Subcutaneous abdominal adipose tissue (tissue), 5 donors: Measurements from ENCODE around the gene MIP.

Source experiments
- H3K27ac ChIP-seq: one replicate; pipeline ENCODE4 v1.7.0; 2013; ENCODE audit warnings: low read depth, mild to moderate bottlenecking, inconsistent platforms, low read length, moderate library complexity
- H3K27me3 ChIP-seq, 5 donors: one replicate each; pipeline ENCODE4 v1.7.0; 2013; ENCODE audit warnings: low read length in 5 of 5, inconsistent platforms in 1 of 5; ENCODE audit not compliant: control insufficient read depth in 5 of 5, insufficient read depth in 4 of 5
- H3K36me3 ChIP-seq, 5 donors: one replicate each; pipeline ENCODE4 v1.7.0; 2013; ENCODE audit warnings: low read length in 5 of 5; ENCODE audit not compliant: control insufficient read depth in 5 of 5, insufficient read depth in 5 of 5
- H3K4me1 ChIP-seq, 5 donors: one replicate each; pipeline ENCODE4 v1.7.0; 2013; ENCODE audit warnings: low read length in 5 of 5, mild to moderate bottlenecking in 3 of 5, moderate library complexity in 1 of 5; ENCODE audit not compliant: control insufficient read depth in 5 of 5, insufficient read depth in 5 of 5
- H3K4me3 ChIP-seq, 5 donors: one replicate each; pipeline ENCODE4 v1.7.0; 2013; ENCODE audit warnings: low read length in 5 of 5, low read depth in 1 of 5
- H3K9ac ChIP-seq, 5 donors: one replicate each; pipeline ENCODE4 v1.7.0; 2013; ENCODE audit warnings: low read length in 5 of 5, mild to moderate bottlenecking in 4 of 5, moderate library complexity in 3 of 5
- H3K9me3 ChIP-seq, 5 donors: one replicate each; pipeline ENCODE4 v1.7.0; 2013; ENCODE audit warnings: low read length in 5 of 5; ENCODE audit not compliant: control insufficient read depth in 5 of 5
- donor health status: healthy.
- donor health status: healthy.
- donor health status: healthy.
- donor health status: healthy.
- donor health status: healthy.

MIP gene

DNA sequence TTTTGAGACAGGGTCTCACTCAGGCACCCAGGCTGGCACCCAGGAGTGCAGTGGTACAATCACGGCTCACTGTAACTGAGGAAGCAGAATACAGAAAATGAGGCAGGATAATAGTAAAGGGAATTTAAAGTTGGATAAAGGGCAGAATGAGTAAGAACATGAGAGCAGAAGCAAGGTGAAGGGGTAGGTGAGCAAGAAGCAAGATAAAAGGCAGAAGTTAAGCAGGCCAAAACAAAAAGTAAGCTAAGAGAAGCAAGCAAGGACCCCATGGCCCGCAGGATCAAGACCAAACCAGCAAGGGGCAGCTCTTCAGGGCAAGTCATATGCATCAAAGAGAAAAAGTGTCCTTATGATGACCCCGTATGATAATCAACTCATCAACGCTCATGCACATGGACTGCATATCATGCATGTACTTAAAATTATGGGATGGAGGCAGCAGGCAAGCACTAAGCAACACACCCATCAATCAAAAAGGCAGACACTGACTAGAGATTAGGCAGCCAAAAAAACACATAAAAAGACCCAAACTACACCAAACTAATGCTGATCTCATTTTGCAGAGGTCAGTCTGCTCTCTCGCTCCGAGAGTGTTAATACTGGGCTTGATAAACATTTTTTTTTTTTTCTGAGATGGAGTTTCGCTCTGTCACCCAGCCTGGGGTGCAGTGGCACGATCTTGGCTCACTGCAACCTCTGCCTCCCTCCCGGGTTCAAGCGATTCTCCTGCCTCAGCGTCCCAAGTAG, 16.9 kb downstream of the MIP start:
- H3K9ac ChIP-seq, result no peak overlapping the region
- peaks cover 0 to 8% (median 4%) of the 10 kb centered on the region in 5 donors for H3K36me3 ChIP-seq
- H3K4me3 ChIP-seq, result no peak overlapping the region
- H3K27me3 ChIP-seq, result no peaks in the 10 kb centered on the region
- H3K4me1 ChIP-seq, result no peaks in the 10 kb centered on the region
- no peak overlapping the region for H3K27ac ChIP-seq
- H3K9me3 ChIP-seq, result no peaks in the 10 kb centered on the region

DNA sequence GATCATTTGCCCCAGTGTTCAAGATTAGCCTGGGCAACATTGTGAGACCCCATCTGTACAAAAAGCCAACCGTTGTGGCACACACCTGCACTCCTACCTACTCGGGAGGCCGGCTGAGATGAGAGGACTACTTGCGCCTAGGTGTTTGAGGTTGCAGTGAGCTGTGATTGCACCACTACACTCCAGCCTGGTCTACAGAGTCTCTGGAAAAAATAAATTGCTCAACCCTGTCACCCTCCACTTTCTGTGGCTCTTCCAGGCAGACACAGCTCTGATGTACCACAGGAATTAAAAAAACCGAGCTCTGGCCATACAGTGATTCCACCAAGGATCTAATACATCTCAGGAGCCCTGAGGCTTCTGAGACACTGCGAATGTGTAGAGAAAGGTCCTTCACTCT, 19.6 kb downstream of the MIP start:
- Histone ChIP-seq H3K4me1 (no peaks in the 10 kb centered on the region), H3K27me3 (no peaks in the 10 kb centered on the region), H3K9ac (no peak overlapping the region), H3K36me3 (peaks cover 0 to 25% (median 9%) of the 10 kb centered on the region in 5 donors), H3K27ac (no peak overlapping the region), H3K9me3 (no peaks in the 10 kb centered on the region), H3K4me3 (no peak overlapping the region)

DNA sequence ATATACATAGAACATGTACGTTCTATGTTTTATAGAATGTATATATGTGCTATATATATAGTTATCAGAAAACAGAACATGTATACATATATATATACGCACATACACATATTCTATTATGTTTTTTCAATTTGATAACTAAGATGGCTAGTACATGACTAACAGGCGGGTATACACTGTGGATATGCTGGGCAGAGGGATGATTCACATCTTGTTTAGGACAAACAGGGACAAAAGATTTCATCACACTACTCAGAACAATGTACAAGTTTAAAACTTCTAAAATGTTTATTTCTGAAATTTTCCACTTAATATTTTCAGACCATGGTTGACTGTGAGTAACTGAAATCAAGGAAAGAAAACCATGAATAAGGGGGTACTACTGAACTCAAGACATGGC, 22.6 kb downstream of the MIP start:
- no peak overlapping the region for H3K4me3 ChIP-seq
- H3K4me1 ChIP-seq, result peaks cover 0 to 2% (median 0%) of the 10 kb centered on the region in 5 donors
- no peaks in the 10 kb centered on the region for H3K9me3 ChIP-seq
- no peak overlapping the region for H3K9ac ChIP-seq
- H3K27ac ChIP-seq, result no peak overlapping the region
- H3K27me3 ChIP-seq, result no peaks in the 10 kb centered on the region
- peaks cover 0 to 38% (median 20%) of the 10 kb centered on the region in 5 donors for H3K36me3 ChIP-seq

DNA sequence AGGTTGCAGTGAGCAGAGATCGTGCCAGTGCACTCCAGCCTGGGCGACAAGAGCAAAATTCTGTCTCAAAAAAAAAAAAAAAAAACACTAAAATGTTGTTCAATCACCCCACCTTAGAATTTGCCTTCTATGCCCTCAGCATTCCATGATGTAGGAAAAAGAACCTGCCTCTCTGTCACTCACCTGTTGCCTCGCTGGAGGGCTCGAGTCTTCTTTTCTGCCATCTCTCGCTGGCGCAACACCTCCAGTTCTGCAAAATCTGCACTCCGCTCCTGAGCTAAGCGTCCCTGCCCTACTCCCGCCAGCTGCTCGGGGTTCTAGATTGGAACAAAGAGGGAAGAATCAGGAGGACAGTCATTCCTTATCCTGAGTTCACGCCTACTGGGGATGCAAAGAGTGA, 23.2 kb downstream of the MIP start:
- no peak overlapping the region for H3K27ac ChIP-seq
- H3K36me3 ChIP-seq, result peaks cover 0 to 38% (median 20%) of the 10 kb centered on the region in 5 donors
- H3K4me3 ChIP-seq, result no peak overlapping the region
- H3K27me3 ChIP-seq, result no peaks in the 10 kb centered on the region
- H3K9me3 ChIP-seq, result no peaks in the 10 kb centered on the region
- no peak overlapping the region for H3K9ac ChIP-seq
- H3K4me1 ChIP-seq, result peaks cover 0 to 2% (median 0%) of the 10 kb centered on the region in 5 donors

DNA sequence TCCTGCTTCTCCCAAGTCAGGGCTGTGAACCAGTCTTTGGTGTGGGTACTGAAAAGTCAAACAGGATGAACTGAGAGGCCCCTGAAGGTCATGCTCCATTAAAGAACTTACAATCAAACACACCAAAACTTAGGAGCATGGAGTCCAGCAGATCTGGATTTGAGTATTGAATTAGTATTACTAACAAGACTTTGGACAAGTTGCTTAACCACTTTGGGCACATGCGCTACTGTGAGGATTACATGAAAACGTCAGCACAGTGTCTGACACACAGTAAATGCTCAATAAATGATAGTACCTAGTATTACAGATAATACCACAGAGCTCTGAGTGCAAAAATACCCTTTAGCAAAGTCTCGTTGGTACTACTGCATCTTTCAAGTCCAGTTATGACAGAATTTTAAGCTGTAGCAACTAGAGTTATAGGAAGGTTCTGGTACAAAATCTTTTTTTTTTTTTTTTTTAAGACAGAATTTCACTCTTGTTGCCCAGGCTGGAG, 28.5 kb downstream of the MIP start:
- H3K4me3 ChIP-seq, result no peak overlapping the region
- no peaks in the 10 kb centered on the region for H3K27me3 ChIP-seq
- peaks cover 0 to 2% (median 0%) of the 10 kb centered on the region in 5 donors for H3K4me1 ChIP-seq
- H3K27ac ChIP-seq, result no peak overlapping the region
- no peak overlapping the region for H3K9ac ChIP-seq
- H3K9me3 ChIP-seq, result no peaks in the 10 kb centered on the region
- H3K36me3 ChIP-seq, result peaks cover 3 to 57% (median 37%) of the 10 kb centered on the region in 5 donors

DNA sequence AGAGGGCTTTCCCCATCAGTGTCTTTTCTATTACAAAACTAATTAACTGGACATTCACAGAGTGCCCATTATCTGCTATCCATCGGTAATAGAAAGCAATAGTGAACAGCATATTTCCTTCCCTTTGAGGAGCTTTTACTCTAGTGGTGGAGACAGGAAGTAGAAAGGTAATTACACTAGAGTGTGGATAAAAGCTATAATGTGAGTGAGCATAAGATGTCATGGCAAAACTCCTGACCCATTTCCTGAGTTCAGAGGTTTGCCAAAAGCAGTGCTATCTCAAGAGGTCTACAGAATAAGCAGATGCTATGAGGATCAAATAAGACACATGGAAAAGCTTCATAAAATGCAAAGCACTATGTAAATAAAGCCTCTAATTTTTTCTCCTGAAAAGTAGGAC, 29.3 kb downstream of the MIP start:
- Histone ChIP-seq H3K9me3 (no peaks in the 10 kb centered on the region), H3K4me3 (no peak overlapping the region), H3K4me1 (peaks cover 0 to 2% (median 0%) of the 10 kb centered on the region in 5 donors), H3K9ac (no peak overlapping the region), H3K27me3 (no peaks in the 10 kb centered on the region), H3K36me3 (peaks cover 3 to 58% (median 41%) of the 10 kb centered on the region in 5 donors), H3K27ac (no peak overlapping the region)

DNA sequence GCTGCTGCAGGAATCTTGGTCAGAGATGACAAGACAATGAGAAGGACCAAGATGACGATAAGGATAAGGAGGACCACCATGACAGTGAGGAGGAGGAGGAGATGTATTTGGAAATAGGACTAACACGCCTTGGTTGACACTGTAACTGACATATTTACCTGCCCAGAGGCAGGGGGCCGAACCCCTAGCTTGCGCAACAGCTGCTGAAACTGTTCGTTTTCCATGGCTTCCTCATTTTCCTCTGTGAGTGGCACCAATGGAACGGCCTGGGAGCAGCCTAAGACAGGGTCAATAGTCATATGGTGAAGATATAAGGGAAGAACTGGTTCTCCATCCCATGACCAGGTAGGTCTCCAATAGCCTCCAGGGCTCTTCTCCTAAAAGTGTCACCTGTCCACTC, 34.0 kb downstream of the MIP start:
- Histone ChIP-seq H3K27me3 (no peaks in the 10 kb centered on the region), H3K9ac (no peak overlapping the region), H3K27ac (no peak overlapping the region), H3K4me3 (no peak overlapping the region), H3K9me3 (no peaks in the 10 kb centered on the region), H3K36me3 (peaks cover 3 to 55% (median 27%) of the 10 kb centered on the region in 5 donors), H3K4me1 (peaks cover 0 to 9% (median 7%) of the 10 kb centered on the region in 5 donors)

DNA sequence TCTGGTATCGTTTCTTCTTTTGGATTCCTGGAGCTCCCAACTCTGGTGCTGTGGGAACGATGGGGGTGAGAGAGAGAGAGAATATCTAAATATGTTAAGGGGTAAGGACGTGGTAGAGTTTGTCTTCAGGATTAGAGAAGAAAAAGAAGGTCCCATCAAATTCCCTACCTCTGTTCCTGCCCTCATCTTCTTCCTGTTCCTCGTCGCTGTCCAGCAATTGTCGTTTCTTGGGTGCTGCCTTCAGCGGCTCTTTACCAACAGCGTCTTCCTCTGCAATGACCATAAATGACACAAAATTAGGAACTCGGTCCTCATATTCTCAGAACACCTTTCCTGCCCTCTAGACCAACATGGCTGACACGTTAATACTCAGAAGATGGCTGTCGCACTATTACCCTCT, 36.7 kb downstream of the MIP start:
- H3K9ac ChIP-seq, result no peak overlapping the region
- H3K27me3 ChIP-seq, result no peaks in the 10 kb centered on the region
- no peaks in the 10 kb centered on the region for H3K9me3 ChIP-seq
- H3K4me3 ChIP-seq, result no peak overlapping the region
- H3K4me1 ChIP-seq, result peaks cover 0 to 17% (median 16%) of the 10 kb centered on the region in 5 donors
- no peak overlapping the region for H3K27ac ChIP-seq
- peaks cover 0 to 33% (median 22%) of the 10 kb centered on the region in 5 donors for H3K36me3 ChIP-seq

DNA sequence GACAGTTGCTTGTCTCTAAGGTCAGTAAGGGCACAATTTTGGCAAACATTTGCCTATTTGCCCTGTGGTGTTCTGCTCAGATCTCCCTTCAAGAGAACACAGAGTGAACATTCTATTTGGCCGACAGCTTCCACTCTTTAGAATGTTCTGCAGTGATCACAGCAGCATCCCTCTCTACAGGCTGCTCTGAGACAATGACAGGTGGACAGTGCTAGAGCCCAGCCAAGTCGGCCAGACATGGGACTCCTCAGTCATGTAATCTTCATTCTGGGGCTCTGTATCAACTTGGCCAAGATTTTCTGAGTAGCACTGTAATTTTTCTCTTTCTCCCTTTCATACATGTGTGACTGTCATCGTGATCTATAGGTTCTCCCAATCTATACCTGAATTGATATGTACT, 40.1 kb downstream of the MIP start:
- H3K36me3 ChIP-seq, result peaks cover 0 to 13% (median 1%) of the 10 kb centered on the region in 5 donors
- H3K4me3 ChIP-seq, result no peak overlapping the region
- H3K27ac ChIP-seq, result no peak overlapping the region
- H3K9me3 ChIP-seq, result no peaks in the 10 kb centered on the region
- no peak overlapping the region for H3K9ac ChIP-seq
- peaks cover 0 to 41% (median 29%) of the 10 kb centered on the region in 5 donors for H3K4me1 ChIP-seq
- no peaks in the 10 kb centered on the region for H3K27me3 ChIP-seq

DNA sequence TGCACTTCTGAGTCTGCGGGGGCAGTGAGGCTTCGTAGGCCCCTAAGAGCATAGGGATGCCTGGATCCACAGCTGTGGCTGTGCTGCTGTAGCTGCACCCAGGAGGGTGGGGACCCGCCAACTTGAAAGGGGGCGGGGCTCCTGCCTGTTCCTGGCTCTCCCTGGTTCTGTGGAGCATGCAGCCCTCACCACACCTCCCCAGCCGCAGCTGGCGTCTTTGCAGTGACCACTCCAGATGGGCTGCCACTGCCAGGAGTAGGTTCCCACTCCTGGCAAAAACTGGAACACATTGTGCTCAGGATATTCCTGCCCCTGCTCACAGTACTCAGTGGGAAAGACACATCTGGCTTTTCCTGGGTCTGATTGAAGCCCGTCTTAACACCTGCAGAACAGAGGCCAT, 41.1 kb downstream of the MIP start:
- no peaks in the 10 kb centered on the region for H3K9me3 ChIP-seq
- H3K4me3 ChIP-seq, result no peak overlapping the region
- no peaks in the 10 kb centered on the region for H3K27me3 ChIP-seq
- no peak overlapping the region for H3K9ac ChIP-seq
- peaks cover 0 to 13% (median 0%) of the 10 kb centered on the region in 5 donors for H3K36me3 ChIP-seq
- H3K27ac ChIP-seq, result no peak overlapping the region
- peaks cover 0 to 41% (median 29%) of the 10 kb centered on the region in 5 donors for H3K4me1 ChIP-seq
